GM19438 (cell line): ENCODE measurements around the gene TMEM273.

Experiments used
- ATAC-seq: cut with Tn5 transposase; IDR thresholded peaks from one replicate; pipeline ENCODE4 v1.9.1; 2021; ENCODE audit warnings: low read depth; ENCODE audit not compliant: unreplicated experiment

The TMEM273 gene

GRCh38 chr10:49120911-49121310 lies 67.3 kb downstream of the TMEM273 start:
- ATAC-seq = no peak

GRCh38 chr10:49119746-49120145 lies 68.4 kb downstream of the TMEM273 start:
- ATAC-seq = no peak

- no peak for ATAC-seq
Measured at GRCh38 chr10:49118430-49119074, 69.6 kb downstream of the TMEM273 start.

GRCh38 chr10:49117376-49118070 lies 70.7 kb downstream of the TMEM273 start:
- no peak for ATAC-seq

- ATAC-seq = no peak
Measured at GRCh38 chr10:49116509-49117375, 71.4 kb downstream of the TMEM273 start.

GRCh38 chr10:49115796-49116508 lies 72.2 kb downstream of the TMEM273 start:
- ATAC-seq = no peak

- ATAC-seq = no peak
Measured at GRCh38 chr10:49115015-49115795, 73.0 kb downstream of the TMEM273 start, which contains the start of gene VSTM4. VSTM4 (minus strand) TSS chr10:49115522; CDS start chr10:49115485, 37 bp downstream.

GRCh38 chr10:49114718-49115014 lies 73.5 kb downstream of the TMEM273 start:
- no peak for ATAC-seq

- ATAC-seq = no peak
Measured at GRCh38 chr10:49113741-49114141, 74.5 kb downstream of the TMEM273 start.

GRCh38 chr10:49112851-49113250 lies 75.3 kb downstream of the TMEM273 start:
- ATAC-seq = no peak

GRCh38 chr10:49112098-49112497 lies 76.1 kb downstream of the TMEM273 start:
- ATAC-seq = no peak

- no peak for ATAC-seq
Measured at GRCh38 chr10:49111320-49111698, 76.9 kb downstream of the TMEM273 start.

GRCh38 chr10:49110684-49111319 lies 77.4 kb downstream of the TMEM273 start:
- no peak for ATAC-seq

- ATAC-seq = no peak
Measured at GRCh38 chr10:49109669-49110340, 78.4 kb downstream of the TMEM273 start.

- no peak for ATAC-seq
Measured at GRCh38 chr10:49108656-49109055, 79.5 kb downstream of the TMEM273 start.

GRCh38 chr10:49107887-49108267 lies 80.3 kb downstream of the TMEM273 start:
- no peak for ATAC-seq

- no peak for ATAC-seq
Measured at GRCh38 chr10:49107111-49107886, 80.9 kb downstream of the TMEM273 start.

GRCh38 chr10:49106451-49106850 lies 81.7 kb downstream of the TMEM273 start:
- ATAC-seq = no peak
